ENCODE data around the gene FXYD5. TPM values are rescaled to one million over a fixed set of nuclear protein-coding genes. Genes with fewer than 3 reads are reported as not detected.

FXYD5 gene
- total RNA-seq, 6 experiments from 2014 or later: 5.6 to 23.6 (median 14.2) TPM

DNA sequence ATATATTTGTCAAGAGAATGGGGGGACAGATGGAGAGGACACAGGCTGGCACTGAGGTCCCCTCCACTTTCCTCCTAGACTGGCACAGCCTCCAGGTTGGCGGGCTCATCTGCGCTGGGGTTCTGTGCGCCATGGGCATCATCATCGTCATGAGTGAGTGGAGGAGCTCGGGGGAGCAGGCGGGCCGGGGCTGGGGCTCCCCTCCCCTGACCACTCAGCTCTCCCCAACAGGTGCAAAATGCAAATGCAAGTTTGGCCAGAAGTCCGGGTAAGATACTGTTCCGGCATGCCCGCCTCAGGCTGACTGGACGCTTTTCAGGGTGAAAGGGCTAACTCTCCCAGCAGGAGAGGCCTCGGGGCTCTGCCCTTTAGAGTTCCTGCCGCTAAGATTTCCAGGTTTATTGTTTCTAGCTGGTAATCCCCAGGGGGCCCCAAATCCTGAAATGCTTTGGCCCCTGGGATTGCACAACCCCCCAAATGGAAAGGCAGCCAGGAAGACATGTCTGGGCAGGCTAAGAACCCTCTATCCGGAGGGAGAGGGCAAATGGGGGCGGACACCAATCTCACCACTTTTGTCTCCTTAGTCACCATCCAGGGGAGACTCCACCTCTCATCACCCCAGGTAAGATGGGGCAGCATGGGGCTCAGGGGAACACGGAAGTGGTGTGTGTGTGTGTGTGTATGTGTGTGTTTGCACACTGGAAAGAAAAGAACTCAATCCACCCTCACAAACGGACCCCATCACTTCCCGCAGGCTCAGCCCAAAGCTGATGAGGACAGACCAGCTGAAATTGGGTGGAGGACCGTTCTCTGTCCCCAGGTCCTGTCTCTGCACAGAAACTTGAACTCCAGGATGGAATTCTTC is 31.6 kb upstream of the FXYD5 start:
- no peaks in the 10 kb centered on the region for H3K27me3 ChIP-seq
- intact Hi-C loops (cut with DNase I): no loop called here
- H3K9me3 ChIP-seq: no peaks in the 10 kb centered on the region
- no peak for TF ChIP-seq POLR2A (IDR thresholded peaks at IDR 0.05)
- TF ChIP-seq, protein P1, sequence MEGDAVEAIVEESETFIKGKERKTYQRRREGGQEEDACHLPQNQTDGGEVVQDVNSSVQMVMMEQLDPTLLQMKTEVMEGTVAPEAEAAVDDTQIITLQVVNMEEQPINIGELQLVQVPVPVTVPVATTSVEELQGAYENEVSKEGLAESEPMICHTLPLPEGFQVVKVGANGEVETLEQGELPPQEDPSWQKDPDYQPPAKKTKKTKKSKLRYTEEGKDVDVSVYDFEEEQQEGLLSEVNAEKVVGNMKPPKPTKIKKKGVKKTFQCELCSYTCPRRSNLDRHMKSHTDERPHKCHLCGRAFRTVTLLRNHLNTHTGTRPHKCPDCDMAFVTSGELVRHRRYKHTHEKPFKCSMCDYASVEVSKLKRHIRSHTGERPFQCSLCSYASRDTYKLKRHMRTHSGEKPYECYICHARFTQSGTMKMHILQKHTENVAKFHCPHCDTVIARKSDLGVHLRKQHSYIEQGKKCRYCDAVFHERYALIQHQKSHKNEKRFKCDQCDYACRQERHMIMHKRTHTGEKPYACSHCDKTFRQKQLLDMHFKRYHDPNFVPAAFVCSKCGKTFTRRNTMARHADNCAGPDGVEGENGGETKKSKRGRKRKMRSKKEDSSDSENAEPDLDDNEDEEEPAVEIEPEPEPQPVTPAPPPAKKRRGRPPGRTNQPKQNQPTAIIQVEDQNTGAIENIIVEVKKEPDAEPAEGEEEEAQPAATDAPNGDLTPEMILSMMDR (IDR thresholded peaks at IDR 0.05): no peak
- DNase-seq: no peak
- ATAC-seq: no peak
- WGBS (ENCODE audit: insufficient coverage, low coverage, low lambda C conversion rate, missing lambda C conversion rate): 71% methylated on average over 11 of the region's 19 CpGs
- H3K4me1 ChIP-seq: no peaks in the 10 kb centered on the region
- H3K36me3 ChIP-seq: no peaks in the 10 kb centered on the region
- H3K27ac ChIP-seq: no peak overlapping the region
- H3K4me3 ChIP-seq: no peak overlapping the region

DNA sequence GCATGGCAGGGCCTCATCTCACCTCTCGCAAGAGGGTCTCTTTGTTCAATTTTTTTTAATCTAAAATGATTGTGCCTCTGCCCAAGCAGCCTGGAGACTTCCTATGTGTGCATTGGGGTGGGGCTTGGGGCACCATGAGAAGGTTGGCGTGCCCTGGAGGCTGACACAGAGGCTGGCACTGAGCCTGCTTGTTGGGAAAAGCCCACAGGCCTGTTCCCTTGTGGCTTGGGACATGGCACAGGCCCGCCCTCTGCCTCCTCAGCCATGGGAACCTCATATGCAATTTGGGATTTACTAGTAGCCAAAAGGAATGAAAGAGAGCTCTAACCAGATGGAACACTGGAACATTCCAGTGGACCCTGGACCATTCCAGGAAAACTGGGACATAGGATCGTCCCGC is 31.0 kb upstream of the FXYD5 start:
- H3K9me3 ChIP-seq: no peaks in the 10 kb centered on the region
- H3K27ac ChIP-seq: no peak overlapping the region
- peak in 1 of 4 donors; percentile 57 for ATAC-seq
- TF ChIP-seq, protein P1 (IDR thresholded peaks at IDR 0.05): no peak
- no peak for TF ChIP-seq POLR2A (IDR thresholded peaks at IDR 0.05)
- intact Hi-C loops (cut with DNase I): no loop called here
- H3K4me3 ChIP-seq: no peak overlapping the region
- no peaks in the 10 kb centered on the region for H3K27me3 ChIP-seq
- H3K36me3 ChIP-seq: no peaks in the 10 kb centered on the region
- no peaks in the 10 kb centered on the region for H3K4me1 ChIP-seq
- 45% methylated on average over 5 of the region's 5 CpGs for WGBS (ENCODE audit: insufficient coverage, low coverage, low lambda C conversion rate, missing lambda C conversion rate)
- peak in 1 of 3 donors; percentile 81 for DNase-seq

DNA sequence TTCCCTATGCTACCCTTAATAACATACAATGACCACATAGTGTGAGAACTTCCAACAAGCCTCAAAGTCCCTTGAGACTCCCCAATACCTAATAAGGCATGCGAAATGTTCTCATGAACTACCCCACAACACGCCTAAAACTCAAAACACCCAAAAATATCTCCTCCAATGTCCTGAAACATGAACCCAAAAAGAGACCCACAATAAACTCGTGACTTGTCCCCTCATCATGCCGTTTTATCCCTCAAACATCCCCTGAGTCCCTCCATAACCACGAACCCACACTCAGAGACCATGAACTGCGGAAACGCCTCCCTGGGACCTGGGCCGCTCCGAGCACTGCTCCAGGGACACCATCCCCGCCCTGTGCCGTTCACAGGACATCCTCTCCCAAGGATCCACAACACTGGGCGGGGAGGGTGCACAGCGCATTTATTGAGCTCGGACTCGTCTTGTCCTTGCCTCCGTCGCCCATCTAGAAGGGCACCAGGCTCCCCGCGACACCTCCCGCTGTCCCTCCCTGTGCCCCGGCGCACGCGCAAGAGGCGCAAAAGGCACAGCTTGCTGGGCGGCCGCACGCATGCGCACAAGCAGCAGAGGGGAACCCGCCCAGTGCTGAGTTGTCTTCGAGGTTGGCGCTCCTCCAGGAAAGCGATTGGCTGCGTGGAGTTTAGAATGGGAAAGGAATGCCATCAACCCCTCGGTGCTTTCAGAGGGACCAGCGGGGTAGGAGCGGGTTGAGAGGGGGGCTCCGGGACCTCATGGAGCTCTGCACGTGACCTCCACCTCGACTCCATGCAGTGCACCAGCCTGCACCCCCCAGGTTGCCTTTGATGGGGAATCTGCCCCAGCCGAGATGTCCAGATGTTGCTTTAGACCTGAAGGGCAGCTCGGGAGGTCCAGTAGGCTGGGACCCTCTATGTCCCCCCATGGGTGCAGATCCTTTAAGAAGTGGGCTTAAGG is 30.2 kb upstream of the FXYD5 start:
- Histone ChIP-seq H3K27me3 (no peaks in the 10 kb centered on the region), H3K9me3 (no peaks in the 10 kb centered on the region), H3K4me3 (peak overlapping the region; percentile 46 to 65 (median 65)), H3K36me3 (no peaks in the 10 kb centered on the region), H3K27ac (peak overlapping the region; percentile 75 to 82 (median 78)), H3K4me1 (no peaks in the 10 kb centered on the region)
- ATAC-seq: peak; percentile 87 to 97 (median 91)
- peak; percentile 96 to 97 (median 96) for DNase-seq
- TF ChIP-seq, protein P1 (IDR thresholded peaks at IDR 0.05): no peak
- TF ChIP-seq POLR2A (IDR thresholded peaks at IDR 0.05): peak; percentile 86
- 16% methylated on average over 14 of the region's 42 CpGs for WGBS (ENCODE audit: insufficient coverage, low coverage, low lambda C conversion rate, missing lambda C conversion rate)
- intact Hi-C loops (cut with DNase I): no loop called here

DNA sequence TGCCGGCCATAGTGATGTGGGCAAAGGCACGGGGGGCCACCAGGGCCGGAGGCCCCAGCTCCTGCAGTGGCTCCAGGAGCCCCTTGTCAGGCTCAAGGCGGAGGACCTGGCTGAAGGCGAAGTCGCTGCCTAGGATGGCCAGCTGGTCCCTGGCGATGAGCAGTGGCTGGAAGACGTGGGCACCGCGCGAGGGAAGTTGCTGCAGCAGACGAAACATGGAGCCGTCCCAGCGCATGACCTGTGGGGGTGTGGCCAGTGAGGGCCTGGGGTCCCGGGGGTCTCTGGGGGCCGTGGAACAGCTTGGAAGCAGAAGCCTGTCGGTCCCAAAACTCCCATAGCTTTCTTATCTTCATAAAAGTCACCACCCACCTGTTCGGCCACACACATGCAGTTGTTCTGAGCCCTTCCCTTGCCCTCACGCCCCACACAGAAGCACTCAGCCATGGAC is 29.2 kb upstream of the FXYD5 start:
- Histone ChIP-seq H3K27ac (no peak overlapping the region), H3K36me3 (no peaks in the 10 kb centered on the region), H3K4me3 (no peak overlapping the region), H3K9me3 (no peaks in the 10 kb centered on the region), H3K4me1 (no peaks in the 10 kb centered on the region), H3K27me3 (no peaks in the 10 kb centered on the region)
- DNase-seq: no peak
- TF ChIP-seq, protein P1 (IDR thresholded peaks at IDR 0.05): no peak
- TF ChIP-seq POLR2A (IDR thresholded peaks at IDR 0.05): no peak
- intact Hi-C loops (cut with DNase I): no loop called here
- ATAC-seq: no peak
- WGBS (ENCODE audit: insufficient coverage, low coverage, low lambda C conversion rate, missing lambda C conversion rate): 81% methylated on average over 4 of the region's 19 CpGs

Measured in right lobe of liver (tissue), 6 donors.